T-helper 22 cell (primary cell): ENCODE results near the gene NTPCR.

Source experiments
- DNase-seq: peaks from one replicate; pipeline ENCODE4 v3.0.0-alpha.2; 2020; ENCODE audit warnings: low read depth

Gene NTPCR

GRCh38 chr1:233010146-233010545 is 59.7 kb downstream of the NTPCR start:
- DNase-seq: no peak

GRCh38 chr1:233012021-233012420 is 61.6 kb downstream of the NTPCR start:
- DNase-seq: no peak

- no peak for DNase-seq
These were observed 65.6 kb downstream of the NTPCR start for GRCh38 chr1:233015965-233016364.

GRCh38 chr1:233016798-233017197 is 66.4 kb downstream of the NTPCR start:
- no peak for DNase-seq

GRCh38 chr1:233019083-233019482 is 68.7 kb downstream of the NTPCR start:
- no peak for DNase-seq

- DNase-seq: no peak
These were observed 69.4 kb downstream of the NTPCR start for GRCh38 chr1:233019778-233020325.

GRCh38 chr1:233020426-233020825 is 70.0 kb downstream of the NTPCR start:
- DNase-seq: no peak

GRCh38 chr1:233022246-233022645 is 71.8 kb downstream of the NTPCR start:
- DNase-seq: no peak

GRCh38 chr1:233024199-233024598 is 73.8 kb downstream of the NTPCR start:
- DNase-seq: no peak

GRCh38 chr1:233025157-233025556 is 74.7 kb downstream of the NTPCR start:
- DNase-seq: no peak

- no peak for DNase-seq
These were observed 75.2 kb downstream of the NTPCR start for GRCh38 chr1:233025567-233025966.

GRCh38 chr1:233027046-233027445 is 76.6 kb downstream of the NTPCR start:
- no peak for DNase-seq

GRCh38 chr1:233031521-233031920 is 81.1 kb downstream of the NTPCR start:
- no peak for DNase-seq

- no peak for DNase-seq
These were observed 82.5 kb downstream of the NTPCR start for GRCh38 chr1:233032916-233033315.

- DNase-seq: no peak
These were observed 83.0 kb downstream of the NTPCR start for GRCh38 chr1:233033361-233033760.
